NCI-H460 (cell line): ENCODE data around the gene S100G. TPM values are rescaled to one million over a fixed set of nuclear protein-coding genes. Genes with fewer than 3 reads are reported as not detected.

Source experiments
- DNase-seq: peaks from one replicate; pipeline ENCODE4 v3.0.0-alpha.2; 2016; ENCODE audit warnings: low read depth; ENCODE audit errors: extremely low read depth
- total RNA-seq: library from RNA; depleted of rRNA; stranded (reverse); fragments of >200 nt; shearing (Covaris generic); gene quantifications from 2 replicates; pipeline ENCODE4 v1.2.3, GENCODE V29; 2014

Gene S100G
- total RNA-seq, 1 experiment from 2014 or later, result not detected

- no peak for DNase-seq
These were observed 3.4 kb upstream of the S100G start for GRCh38 chrX:16646366-16647138.

GRCh38 chrX:16651391-16652024 is 1.6 kb downstream of the S100G start:
- DNase-seq, result no peak

- DNase-seq, result no peak
These were observed 3.5 kb downstream of the S100G start for GRCh38 chrX:16653424-16653823.

- no peak for DNase-seq
These were observed 4.1 kb downstream of the S100G start for GRCh38 chrX:16654093-16654492.

DNA sequence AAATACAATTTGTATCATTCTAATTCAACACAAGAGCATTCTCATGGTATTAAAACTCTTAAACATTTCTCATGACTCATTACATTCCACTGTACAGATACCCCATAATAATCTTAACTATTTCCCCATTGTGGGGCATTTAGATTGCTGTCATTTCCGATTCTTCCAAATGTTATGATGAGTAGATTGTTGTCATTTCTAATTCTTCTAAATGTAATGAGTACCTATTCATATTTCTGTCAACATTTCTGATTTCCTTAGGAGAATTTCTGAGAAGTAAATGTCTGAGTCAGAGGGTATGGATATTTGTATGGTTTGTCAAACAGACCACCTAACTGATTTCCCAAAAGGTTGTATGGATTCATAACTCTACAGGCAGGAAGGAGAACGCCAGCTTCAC is 8.3 kb downstream of the S100G start:
- DNase-seq, result no peak

DNA sequence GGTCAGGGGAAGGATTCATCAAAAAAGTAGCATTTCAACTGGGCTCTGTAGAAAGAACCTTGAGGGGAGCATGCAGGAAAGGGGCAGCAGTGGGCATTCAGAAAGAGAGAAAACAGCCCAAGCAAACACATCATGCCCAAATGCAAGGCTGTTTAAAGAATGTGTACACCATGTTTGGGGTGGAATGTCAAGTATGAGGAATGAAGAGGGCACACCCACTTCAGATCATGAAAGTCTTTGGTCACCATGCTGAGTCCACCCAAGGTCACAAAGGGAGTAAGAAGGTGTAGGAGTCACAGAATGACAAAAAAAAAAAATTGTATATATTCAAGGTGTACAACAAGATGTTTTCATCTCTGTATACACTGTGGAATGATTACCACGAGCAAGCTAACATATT is 9.4 kb downstream of the S100G start:
- DNase-seq, result no peak

- DNase-seq, result no peak
These were observed 11.5 kb downstream of the S100G start for GRCh38 chrX:16661495-16661894.

DNA sequence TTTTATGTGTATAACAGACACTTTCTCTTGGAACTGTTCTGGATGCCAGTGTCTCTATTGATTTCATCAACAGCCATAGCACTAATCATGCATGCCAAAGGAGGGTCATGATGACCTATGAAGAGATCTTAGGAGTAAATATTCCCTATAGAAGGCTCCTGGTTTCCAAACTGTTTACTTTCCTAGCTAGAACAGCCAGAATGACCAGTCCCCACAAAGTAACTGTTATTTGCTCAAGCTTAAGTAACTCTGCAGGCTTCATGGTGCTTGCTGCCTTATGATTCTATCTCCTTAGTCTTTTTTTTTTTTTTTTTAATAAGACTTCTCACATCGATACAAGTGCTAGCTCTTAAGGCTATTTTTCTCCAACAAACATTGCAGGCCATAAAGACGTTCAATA is 12.4 kb downstream of the S100G start:
- no peak for DNase-seq

DNA sequence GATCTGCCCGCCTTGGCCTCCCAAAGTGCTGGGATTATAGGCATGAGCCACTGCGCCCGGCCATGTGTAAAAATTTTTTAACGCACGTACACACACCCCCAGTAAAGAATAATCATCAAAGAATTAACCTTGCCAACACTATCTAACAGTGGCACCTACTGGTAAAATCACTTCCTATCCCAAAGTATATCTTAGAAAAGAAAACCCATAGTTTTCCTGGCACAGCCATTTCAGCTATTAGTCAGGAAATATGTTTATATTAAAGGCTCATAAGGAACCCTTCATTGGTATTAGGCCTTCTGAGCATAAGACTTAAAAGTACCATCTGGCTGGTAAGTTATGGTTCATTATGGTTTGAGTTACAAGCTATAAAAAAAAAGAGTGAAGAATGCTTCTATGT is 14.1 kb downstream of the S100G start:
- DNase-seq, result no peak

DNA sequence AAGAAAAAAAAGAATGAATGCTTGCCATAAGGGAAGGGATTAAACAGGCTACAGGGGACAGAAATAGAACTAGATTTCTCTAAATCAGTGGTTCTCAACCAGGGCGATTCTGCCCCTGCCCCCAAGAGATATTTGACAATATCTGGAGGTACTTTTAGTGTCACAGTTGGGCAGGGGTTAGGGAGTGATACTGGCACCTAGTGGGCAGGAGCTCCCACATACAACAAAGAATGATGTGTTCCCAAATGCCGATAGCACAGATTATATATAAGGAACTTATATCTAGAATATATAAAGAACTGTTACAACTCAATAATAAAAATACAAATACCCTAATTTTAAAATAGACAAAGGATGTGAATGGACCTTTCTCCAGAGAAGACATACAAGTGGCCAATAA is 14.7 kb downstream of the S100G start:
- no peak for DNase-seq

- no peak for DNase-seq
These were observed 15.1 kb downstream of the S100G start for GRCh38 chrX:16665089-16665488.

GRCh38 chrX:16666541-16666940 is 16.6 kb downstream of the S100G start:
- DNase-seq, result no peak

GRCh38 chrX:16671005-16671404 is 21.0 kb downstream of the S100G start:
- DNase-seq, result peak; percentile 13

DNA sequence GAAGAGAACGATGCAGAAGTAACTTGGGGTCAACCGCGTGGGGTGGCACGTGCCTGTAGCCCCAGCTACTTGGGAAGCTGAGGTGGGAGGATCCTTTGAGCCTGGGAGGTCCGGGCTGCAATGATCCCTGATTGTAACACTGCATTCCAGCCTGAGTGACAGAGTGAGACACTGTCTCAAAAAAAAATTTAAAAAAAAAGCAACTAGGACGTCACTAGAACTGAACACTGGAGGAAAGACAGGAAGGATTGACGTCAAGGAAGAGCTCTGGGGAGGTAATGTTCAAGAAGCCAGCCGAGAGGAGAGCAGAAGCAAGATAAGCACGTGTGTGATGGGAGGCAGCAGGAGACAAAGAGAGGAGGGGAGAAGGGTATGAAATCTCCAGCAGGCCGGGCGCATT is 28.7 kb downstream of the S100G start:
- no peak for DNase-seq

- DNase-seq, result no peak
These were observed 33.2 kb downstream of the S100G start for GRCh38 chrX:16683007-16683664.

GRCh38 chrX:16687514-16687913 is 37.6 kb downstream of the S100G start:
- no peak for DNase-seq

- peak; percentile 36 for DNase-seq
These were observed 45.2 kb downstream of the S100G start for GRCh38 chrX:16695079-16695676.

- DNase-seq, result no peak
These were observed 47.0 kb downstream of the S100G start for GRCh38 chrX:16696956-16697355.

GRCh38 chrX:16699389-16699788 is 49.4 kb downstream of the S100G start:
- DNase-seq, result no peak

GRCh38 chrX:16700734-16701133 is 50.8 kb downstream of the S100G start:
- no peak for DNase-seq
